IMR-90 (cell line): ENCODE measurements around the gene RTBDN. TPM values are rescaled to one million over a fixed set of nuclear protein-coding genes. Genes with fewer than 3 reads are reported as not detected.

Experiments
- ATAC-seq: fragments of 200-7000 bp; cut with Tn5 transposase; 2 replicates; pipeline ENCODE4 v1.9.1; 2020; ENCODE audit warnings: low read depth, mild to moderate bottlenecking, moderate library complexity
- BruUV-seq: library from RNA; stranded (reverse); fragments of 400-500 nt; replicated peaks from 2 replicates; lab custom pipeline; 2021; lab: Mats Ljungman, UMichigan
- CTCF ChIA-PET: fragments of 300-600 bp; formaldehyde crosslinking; extraction: SDS; loops from one replicate; lab custom pipeline; 2021; ENCODE audit warnings: antibody characterized with exemption; lab: Yijun Ruan, JAX
- POLR2A ChIA-PET: fragments of 300-600 bp; sonication (Branson Sonifier 250); formaldehyde crosslinking; loops from one replicate; lab custom pipeline; 2022; ENCODE audit warnings: antibody characterized with exemption; ENCODE audit not compliant: unreplicated experiment; lab: Charles Lee
- DNase-seq: peaks from one replicate; pipeline ENCODE4 v3.0.0; 2013
- H2AFZ ChIP-seq: replicated peaks from 2 replicates; pipeline ENCODE3; 2013; ENCODE audit warnings: low read length, mild to moderate bottlenecking; ENCODE audit not compliant: poor library complexity
- H2AK5ac ChIP-seq: 2 replicates; pipeline ENCODE4 v1.6.1; 2013; ENCODE audit warnings: low read depth, low read length, inconsistent platforms
- H2AK9ac ChIP-seq: replicated peaks from 2 replicates; pipeline ENCODE3; 2013; ENCODE audit warnings: mild to moderate bottlenecking, low read depth, low read length, moderate library complexity; ENCODE audit not compliant: poor library complexity
- H2BK120ac ChIP-seq: 2 replicates; pipeline ENCODE4 v1.6.1; 2013; ENCODE audit warnings: low read depth, low read length, inconsistent platforms
- H2BK15ac ChIP-seq: 3 replicates; pipeline ENCODE4 v1.6.1; 2013; ENCODE audit warnings: low read depth, low read length, inconsistent platforms
- H2BK20ac ChIP-seq: 2 replicates; pipeline ENCODE4 v1.6.1; 2013; ENCODE audit warnings: low read depth, mild to moderate bottlenecking, inconsistent platforms, low read length, moderate library complexity
- H2BK5ac ChIP-seq: 2 replicates; pipeline ENCODE4 v1.6.1; 2013; ENCODE audit warnings: mild to moderate bottlenecking, low read depth, low read length, inconsistent platforms; ENCODE audit not compliant: poor library complexity, severe bottlenecking
- H3K14ac ChIP-seq: replicated peaks from 2 replicates; pipeline ENCODE4 v1.6.1; 2013; ENCODE audit warnings: low read depth, low read length, inconsistent platforms
- H3K18ac ChIP-seq: 2 replicates; pipeline ENCODE4 v1.6.1; 2013; ENCODE audit warnings: low read depth, low read length, control low read depth
- H3K23ac ChIP-seq: 2 replicates; pipeline ENCODE4 v1.6.1; 2013; ENCODE audit warnings: low read depth, low read length, inconsistent platforms
- H3K27ac ChIP-seq: 2 replicates; pipeline ENCODE4 v1.5.1; 2013; ENCODE audit warnings: mild to moderate bottlenecking, control low read depth, low read length; ENCODE audit not compliant: insufficient read depth
- H3K27me3 ChIP-seq: 2 replicates; pipeline ENCODE4 v1.6.1; 2013; ENCODE audit warnings: low read length; ENCODE audit not compliant: control insufficient read depth, insufficient read depth
- H3K36me3 ChIP-seq: 2 replicates; pipeline ENCODE4 v1.6.1; 2013; ENCODE audit warnings: low read length, mixed read lengths; ENCODE audit not compliant: control insufficient read depth, insufficient read depth
- H3K4ac ChIP-seq: 2 replicates; pipeline ENCODE4 v1.6.1; 2013; ENCODE audit warnings: low read depth, low read length, inconsistent platforms
- H3K4me1 ChIP-seq: 2 replicates; pipeline ENCODE4 v1.6.1; 2013; ENCODE audit warnings: low read length, mixed read lengths; ENCODE audit not compliant: control insufficient read depth, insufficient read depth
- H3K4me2 ChIP-seq: 2 replicates; pipeline ENCODE4 v1.6.1; 2013; ENCODE audit warnings: low read depth, mild to moderate bottlenecking, control low read depth, low read length, moderate library complexity
- H3K4me3 ChIP-seq: 2 replicates; pipeline ENCODE4 v1.5.1; 2013; ENCODE audit warnings: low read depth, mild to moderate bottlenecking, control low read depth, low read length, moderate library complexity; ENCODE audit not compliant: insufficient read depth
- H3K56ac ChIP-seq: 2 replicates; pipeline ENCODE4 v1.6.1; 2013; ENCODE audit warnings: low read length, inconsistent platforms; ENCODE audit not compliant: insufficient read depth; ENCODE audit errors: extremely low read depth
- H3K79me1 ChIP-seq, 2 experiments: 2 replicates each; pipeline ENCODE4 v1.6.1; 2013; ENCODE audit warnings: low read length in 2 of 2, inconsistent platforms in 1 of 2, low read depth in 1 of 2
- H3K9ac ChIP-seq: 2 replicates; pipeline ENCODE4 v1.6.1; 2013; ENCODE audit warnings: low read depth, low read length, control low read depth
- H3K9me1 ChIP-seq: 2 replicates; pipeline ENCODE4 v1.6.1; 2013; ENCODE audit warnings: low read length, inconsistent platforms; ENCODE audit not compliant: insufficient read depth
- H3K9me3 ChIP-seq: 2 replicates; pipeline ENCODE4 v1.6.1; 2013; ENCODE audit warnings: low read length; ENCODE audit not compliant: control insufficient read depth, insufficient read depth
- H4K20me1 ChIP-seq: 2 replicates; pipeline ENCODE4 v1.6.1; 2013; ENCODE audit warnings: low read length, inconsistent platforms; ENCODE audit not compliant: insufficient read depth
- H4K5ac ChIP-seq: 2 replicates; pipeline ENCODE4 v1.6.1; 2013; ENCODE audit warnings: mild to moderate bottlenecking, low read depth, low read length, control low read depth
- H4K8ac ChIP-seq, 2 experiments: 2 replicates each; pipeline ENCODE4 v1.6.1; 2013; ENCODE audit warnings: low read depth in 2 of 2, low read length in 2 of 2, control low read depth in 1 of 2, inconsistent platforms in 1 of 2
- H4K91ac ChIP-seq: 2 replicates; pipeline ENCODE4 v1.6.1; 2013; ENCODE audit warnings: low read depth, low read length, inconsistent platforms; ENCODE audit not compliant: insufficient read depth
- BHLHE40 ChIP-seq: fragments of 150-350 bp; IDR thresholded peaks from 2 replicates; pipeline ENCODE4 v1.6.1; 2016; ENCODE audit warnings: mild to moderate bottlenecking, low read depth, low read length
- CEBPB ChIP-seq: IDR thresholded peaks from 2 replicates; pipeline ENCODE4 v1.6.1; 2012; ENCODE audit warnings: low read depth, low read length, improper control_type of control experiment
- CHD1 ChIP-seq: IDR thresholded peaks from 2 replicates; pipeline ENCODE4 v1.6.1; 2012; ENCODE audit warnings: low read depth, low read length, improper control_type of control experiment
- FOS ChIP-seq: fragments of 150-350 bp; IDR thresholded peaks from 2 replicates; pipeline ENCODE4 v1.6.1; 2016; ENCODE audit warnings: low read depth, low read length
- MAFK ChIP-seq: IDR thresholded peaks from 2 replicates; pipeline ENCODE4 v1.6.1; 2012; ENCODE audit warnings: low read depth, low read length, improper control_type of control experiment
- MAZ ChIP-seq: IDR thresholded peaks from 2 replicates; pipeline ENCODE4 v1.6.1; 2012; ENCODE audit warnings: low read depth, mild to moderate bottlenecking, low read length, improper control_type of control experiment, moderate library complexity, borderline replicate concordance
- NFE2L2 ChIP-seq: fragments of 150-350 bp; IDR thresholded peaks from 2 replicates; pipeline ENCODE4 v1.6.1; 2016; ENCODE audit warnings: low read depth, mild to moderate bottlenecking, low read length
- POLR2A ChIP-seq: IDR thresholded peaks from 2 replicates; pipeline ENCODE4 v1.6.1; 2012; ENCODE audit warnings: mild to moderate bottlenecking, low read depth, low read length
- RAD21 ChIP-seq: IDR thresholded peaks from 2 replicates; pipeline ENCODE4 v1.6.1; 2012; ENCODE audit warnings: low read length, improper control_type of control experiment
- RCOR1 ChIP-seq: IDR thresholded peaks from 2 replicates; pipeline ENCODE4 v1.6.1; 2012; ENCODE audit warnings: mild to moderate bottlenecking, low read length, improper control_type of control experiment; ENCODE audit not compliant: insufficient replicate concordance
- RFX5 ChIP-seq: IDR thresholded peaks from 2 replicates; pipeline ENCODE4 v1.8.0; 2012; ENCODE audit warnings: low read depth, mild to moderate bottlenecking, low read length, moderate library complexity
- SMC3 ChIP-seq: fragments of 150-350 bp; IDR thresholded peaks from 2 replicates; pipeline ENCODE4 v1.6.1; 2016; ENCODE audit warnings: low read depth, mild to moderate bottlenecking, antibody characterized with exemption, low read length, moderate library complexity
- WGBS, 2 experiments: methylation state at CpG; one replicate each; pipeline versions ENCODE4 v1.1.5 to v1.1.7; 2013; ENCODE audit warnings: missing lambda C conversion rate in 2 of 2; ENCODE audit not compliant: insufficient read length in 1 of 2; ENCODE audit errors: extremely low coverage in 2 of 2; 5-methylcytosine and 5-hydroxymethylcytosine counted together
- dilution Hi-C: fragments of 300-500 bp; cut with HindIII; formaldehyde crosslinking; loops from one replicate; pipeline ENCODE4 v1.14.3; 2018; ENCODE audit warnings: low sequenced_read_pairs; ENCODE audit not compliant: unreplicated experiment
- in situ Hi-C: fragments of 300-500 bp; cut with MboI; formaldehyde crosslinking; loops from 3 replicates; pipeline ENCODE4 v1.14.3; 2019; ENCODE audit warnings: low sequenced_read_pairs, inconsistent platforms, mixed read lengths
- intact Hi-C: fragments of 100-400 bp; cut with micrococcal nuclease; formaldehyde crosslinking; loops from 2 replicates; pipeline ENCODE4 v1.10.0; 2022
- polyA plus RNA-seq, 3 experiments: library from polyadenylated mRNA; depleted of rRNA; stranded (reverse); fragments of >200 nt; gene quantifications; 2 replicates each; pipeline ENCODE4 v1.2.3, GENCODE V29; 2012; ENCODE audit warnings: low replicate concordance in 1 of 3
- total RNA-seq: library from RNA; depleted of rRNA; stranded (reverse); fragments of >200 nt; gene quantifications from 2 replicates; pipeline ENCODE4 v1.2.3, GENCODE V29; 2012
- TF ChIP-seq, protein P1 (sequence below): fragments of 150-350 bp; IDR thresholded peaks from 2 replicates; pipeline ENCODE4 v1.6.1; 2017; ENCODE audit warnings: mild to moderate bottlenecking, antibody characterized with exemption, low read length, low read depth
- TF ChIP-seq, protein P2 (sequence below): conservative IDR thresholded peaks from 2 replicates; pipeline ENCODE4 v1.5.1; 2012; ENCODE audit warnings: mild to moderate bottlenecking, low read depth, low read length, improper control_type of control experiment
- TF ChIP-seq, protein P3 (sequence below): fragments of 150-350 bp; IDR thresholded peaks from 2 replicates; pipeline ENCODE4 v1.6.1; 2016; ENCODE audit warnings: low read depth, mild to moderate bottlenecking, low read length, moderate library complexity, borderline replicate concordance

The RTBDN gene
- total and polyA plus RNA-seq, 2 of the 4 experiments (the other 2 are of a cell fraction), result 0.07 TPM; not detected in 1

DNA sequence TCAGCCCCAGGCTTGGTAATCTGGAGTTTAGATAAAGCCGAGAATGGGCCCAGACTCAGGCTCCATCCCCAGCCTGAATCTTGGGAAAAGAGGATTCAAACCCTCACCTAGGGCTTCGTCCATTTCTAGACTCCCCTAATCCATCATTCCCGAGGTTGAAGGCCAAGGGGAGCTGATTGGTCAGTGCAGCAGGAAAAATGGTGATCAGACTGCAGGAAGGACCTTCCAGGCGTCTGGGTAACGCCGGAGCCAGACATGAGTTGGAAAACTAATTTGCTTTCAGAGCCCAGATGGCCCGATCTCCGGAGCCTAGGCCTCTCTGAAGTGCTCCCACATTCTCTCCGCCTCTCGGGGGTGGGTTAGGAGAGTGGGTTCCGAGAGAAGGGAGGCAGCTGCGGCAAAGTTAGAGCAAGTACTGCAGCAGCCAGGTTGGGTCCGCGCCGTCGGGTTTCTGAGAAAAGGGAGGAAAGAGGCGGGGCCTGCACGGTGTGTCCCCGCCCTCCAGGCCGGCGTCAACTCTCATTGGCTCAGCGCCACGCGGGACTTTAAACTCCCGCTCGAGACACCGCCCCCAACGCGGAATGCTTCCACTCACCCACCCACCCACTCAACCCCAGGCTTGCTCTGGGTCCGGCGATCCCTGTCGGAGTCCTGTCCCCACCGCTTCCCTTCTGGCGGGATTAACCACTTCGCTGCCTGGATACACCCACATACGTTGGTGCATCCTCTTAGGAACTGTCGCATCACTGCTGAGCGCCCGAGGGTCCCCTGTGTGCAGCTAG is 788 bp upstream of the RTBDN start:
- no peak overlapping the region for H2BK15ac ChIP-seq
- ChIA-PET POLR2A (no interaction called here), CTCF (interaction anchor here (0.5 to 0.9 kb wide), 2 partner anchors 12 to 33 kb away, joined by 3 read pairs; partner anchors contain the start of genes PRDX2 and THSD8)
- no peak overlapping the region for H3K4ac ChIP-seq
- no peak overlapping the region for H3K14ac ChIP-seq
- H2AK9ac ChIP-seq, result no peak overlapping the region
- no peak overlapping the region for H2BK20ac ChIP-seq
- no TSS peak for BruUV-seq
- dilution Hi-C loops, result no loop called here
- no peak overlapping the region for H3K18ac ChIP-seq
- no peak overlapping the region for H3K23ac ChIP-seq
- no peaks in the 10 kb centered on the region for H3K36me3 ChIP-seq
- no peak overlapping the region for H3K9ac ChIP-seq
- H3K9me3 ChIP-seq, result no peaks in the 10 kb centered on the region; the same call in 1 of the 2 replicates
- H2AFZ ChIP-seq, result peak overlapping the region; percentile 51
- peaks cover 4% of the 10 kb centered on the region; the same call in 1 of the 2 replicates for H3K4me1 ChIP-seq
- H2AK5ac ChIP-seq, result no peak overlapping the region
- WGBS, 2 experiments, result 0% methylated on average over 11 of the region's 39 CpGs; no CpG with 5 or more reads in 1 of the 2 experiments
- ATAC-seq, result no peak
- intact Hi-C loops, result no loop called here
- peaks cover 11% of the 10 kb centered on the region; the same call in 1 of the 2 replicates for H3K9me1 ChIP-seq
- no peak overlapping the region for H2BK5ac ChIP-seq
- H4K5ac ChIP-seq, result no peak overlapping the region
- H4K20me1 ChIP-seq, result peaks cover 21% of the 10 kb centered on the region
- no peak overlapping the region for H3K4me2 ChIP-seq
- no peak overlapping the region for H2BK120ac ChIP-seq
- no peak overlapping the region for H3K4me3 ChIP-seq
- no peak for DNase-seq
- in situ Hi-C loops, result loop anchor here (5.0 kb wide), 1 partner anchor 63 kb away; no protein-coding TSS in a partner anchor
- no peak overlapping the region for H3K56ac ChIP-seq
- no peak overlapping the region for H4K8ac ChIP-seq
- no peak overlapping the region for H4K91ac ChIP-seq
- no peaks in the 10 kb centered on the region for H3K79me1 ChIP-seq
- peaks cover 65% of the 10 kb centered on the region for H3K27me3 ChIP-seq
- no peak overlapping the region for H3K27ac ChIP-seq
- TF ChIP-seq, protein P1, sequence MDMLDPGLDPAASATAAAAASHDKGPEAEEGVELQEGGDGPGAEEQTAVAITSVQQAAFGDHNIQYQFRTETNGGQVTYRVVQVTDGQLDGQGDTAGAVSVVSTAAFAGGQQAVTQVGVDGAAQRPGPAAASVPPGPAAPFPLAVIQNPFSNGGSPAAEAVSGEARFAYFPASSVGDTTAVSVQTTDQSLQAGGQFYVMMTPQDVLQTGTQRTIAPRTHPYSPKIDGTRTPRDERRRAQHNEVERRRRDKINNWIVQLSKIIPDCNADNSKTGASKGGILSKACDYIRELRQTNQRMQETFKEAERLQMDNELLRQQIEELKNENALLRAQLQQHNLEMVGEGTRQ, result no peak
- TF ChIP-seq RFX5 (no peak), RCOR1 (no peak), RAD21 (no peak), FOS (no peak), MAZ (no peak), NFE2L2 (no peak), CEBPB (no peak), SMC3 (no peak), POLR2A (no peak), BHLHE40 (no peak), MAFK (no peak), CHD1 (no peak)
- TF ChIP-seq, protein P2, sequence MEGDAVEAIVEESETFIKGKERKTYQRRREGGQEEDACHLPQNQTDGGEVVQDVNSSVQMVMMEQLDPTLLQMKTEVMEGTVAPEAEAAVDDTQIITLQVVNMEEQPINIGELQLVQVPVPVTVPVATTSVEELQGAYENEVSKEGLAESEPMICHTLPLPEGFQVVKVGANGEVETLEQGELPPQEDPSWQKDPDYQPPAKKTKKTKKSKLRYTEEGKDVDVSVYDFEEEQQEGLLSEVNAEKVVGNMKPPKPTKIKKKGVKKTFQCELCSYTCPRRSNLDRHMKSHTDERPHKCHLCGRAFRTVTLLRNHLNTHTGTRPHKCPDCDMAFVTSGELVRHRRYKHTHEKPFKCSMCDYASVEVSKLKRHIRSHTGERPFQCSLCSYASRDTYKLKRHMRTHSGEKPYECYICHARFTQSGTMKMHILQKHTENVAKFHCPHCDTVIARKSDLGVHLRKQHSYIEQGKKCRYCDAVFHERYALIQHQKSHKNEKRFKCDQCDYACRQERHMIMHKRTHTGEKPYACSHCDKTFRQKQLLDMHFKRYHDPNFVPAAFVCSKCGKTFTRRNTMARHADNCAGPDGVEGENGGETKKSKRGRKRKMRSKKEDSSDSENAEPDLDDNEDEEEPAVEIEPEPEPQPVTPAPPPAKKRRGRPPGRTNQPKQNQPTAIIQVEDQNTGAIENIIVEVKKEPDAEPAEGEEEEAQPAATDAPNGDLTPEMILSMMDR, result no peak
- TF ChIP-seq, protein P3, sequence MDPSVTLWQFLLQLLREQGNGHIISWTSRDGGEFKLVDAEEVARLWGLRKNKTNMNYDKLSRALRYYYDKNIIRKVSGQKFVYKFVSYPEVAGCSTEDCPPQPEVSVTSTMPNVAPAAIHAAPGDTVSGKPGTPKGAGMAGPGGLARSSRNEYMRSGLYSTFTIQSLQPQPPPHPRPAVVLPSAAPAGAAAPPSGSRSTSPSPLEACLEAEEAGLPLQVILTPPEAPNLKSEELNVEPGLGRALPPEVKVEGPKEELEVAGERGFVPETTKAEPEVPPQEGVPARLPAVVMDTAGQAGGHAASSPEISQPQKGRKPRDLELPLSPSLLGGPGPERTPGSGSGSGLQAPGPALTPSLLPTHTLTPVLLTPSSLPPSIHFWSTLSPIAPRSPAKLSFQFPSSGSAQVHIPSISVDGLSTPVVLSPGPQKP, result no peak
